Measurements from ENCODE around the gene FLNC. TPM values are rescaled to one million over a fixed set of nuclear protein-coding genes. Genes with fewer than 3 reads are reported as not detected.

Gene FLNC
- polyA plus RNA-seq, 2 of the 4 experiments (the other 2 are of a cell fraction) = 0.43 to 3.4 TPM

- 85% methylated on average over 14 of the region's 17 CpGs for WGBS (ENCODE audit: missing lambda C conversion rate)
- Histone ChIP-seq H3K4me2 (no peak overlapping the region), H3K4me3 (no peak overlapping the region), H3K27ac (no peak overlapping the region), H3K4me1 (no peaks in the 10 kb centered on the region), H3K9me3 (no peaks in the 10 kb centered on the region)
- CTCF ChIA-PET = interaction anchor here (1.0 to 2.9 kb wide), 3 partner anchors 19 to 36 kb away, joined by 3 to 8 read pairs (median 3); partner anchors contain the start of gene ATP6V1F
- DNase-seq (ENCODE audit: low read depth in 1 of 2, low spot score in 1 of 2) (no peak), ATAC-seq (no peak), FAIRE-seq (no peak)
- POLR2A ChIA-PET = no interaction called here
- TF ChIP-seq CHD4 (IDR thresholded peaks at IDR 0.05; ENCODE audit: borderline replicate concordance) (no peak), CBX8 (IDR thresholded peaks at IDR 0.05) (no peak), ZFP36 (IDR thresholded peaks at IDR 0.05; ENCODE audit: borderline replicate concordance, partially characterized antibody) (no peak), KDM5A (IDR thresholded peaks at IDR 0.05) (no peak), HOXB13 (CRISPR knock-in tag; IDR thresholded peaks at IDR 0.05; ENCODE audit: low read depth) (no peak), SMC3 (IDR thresholded peaks at IDR 0.05) (no peak), CBX2 (IDR thresholded peaks at IDR 0.05; ENCODE audit: borderline replicate concordance, low read depth) (no peak), HOXA7 (CRISPR knock-in tag; IDR thresholded peaks at IDR 0.05) (no peak), MAZ (IDR thresholded peaks at IDR 0.05; ENCODE audit: borderline replicate concordance, low read depth, low read length) (no peak), FOSB (CRISPR knock-in tag; IDR thresholded peaks at IDR 0.05) (no peak), NR3C1 (IDR thresholded peaks at IDR 0.05) (no peak), EHMT2 (IDR thresholded peaks at IDR 0.05; ENCODE audit: low read depth) (no peak), TFCP2L1 (CRISPR knock-in tag; IDR thresholded peaks at IDR 0.05) (no peak), BHLHE40 (IDR thresholded peaks at IDR 0.05; ENCODE audit: low read depth, low read length) (no peak), NFE2L2 (conservative IDR thresholded peaks at IDR 0.05; ENCODE audit: low read length) (no peak), RFX5 (IDR thresholded peaks at IDR 0.05) (no peak), EP300 (IDR thresholded peaks at IDR 0.05) (no peak), ZNF302 (CRISPR knock-in tag; IDR thresholded peaks at IDR 0.05) (no peak), ELK1 (IDR thresholded peaks at IDR 0.05; ENCODE audit: low read depth, low read length) (no peak)
Measured at GRCh38 chr7:128843938-128844621, 13.9 kb downstream of the FLNC start.

GRCh38 chr7:128844777-128845311, 14.6 kb downstream of the FLNC start:
- FAIRE-seq = no peak
- 90% methylated on average over 21 of the region's 25 CpGs for WGBS (ENCODE audit: missing lambda C conversion rate)
- no peak overlapping the region for H3K4me2 ChIP-seq
- ChIA-PET CTCF (interaction anchor here (1.3 to 4.0 kb wide), 2 partner anchors 35 kb away, joined by 3 to 11 read pairs; no protein-coding TSS in a partner anchor), POLR2A (no interaction called here)
- no peak for ATAC-seq
- H3K4me3 ChIP-seq = no peak overlapping the region
- H3K27ac ChIP-seq = no peak overlapping the region
- H3K9me3 ChIP-seq = no peaks in the 10 kb centered on the region
- no peak for DNase-seq (ENCODE audit: low read depth in 1 of 2, low spot score in 1 of 2)
- H3K4me1 ChIP-seq = no peaks in the 10 kb centered on the region
- TF ChIP-seq POLR2A (IDR thresholded peaks at IDR 0.05; ENCODE audit: low read length) (no peak), PHF8 (IDR thresholded peaks at IDR 0.05; ENCODE audit: borderline replicate concordance, low read depth) (no peak), ZC3H11A (IDR thresholded peaks at IDR 0.05) (no peak), CBX8 (IDR thresholded peaks at IDR 0.05) (no peak), RARB (CRISPR knock-in tag; IDR thresholded peaks at IDR 0.05) (no peak), TP53 (CRISPR knock-in tag; IDR thresholded peaks at IDR 0.05) (no peak), GATA3 (IDR thresholded peaks at IDR 0.05; ENCODE audit: borderline replicate concordance) (no peak), JUNB (IDR thresholded peaks at IDR 0.05) (no peak), CHD4 (IDR thresholded peaks at IDR 0.05; ENCODE audit: borderline replicate concordance) (no peak)
- TF ChIP-seq, protein P1, sequence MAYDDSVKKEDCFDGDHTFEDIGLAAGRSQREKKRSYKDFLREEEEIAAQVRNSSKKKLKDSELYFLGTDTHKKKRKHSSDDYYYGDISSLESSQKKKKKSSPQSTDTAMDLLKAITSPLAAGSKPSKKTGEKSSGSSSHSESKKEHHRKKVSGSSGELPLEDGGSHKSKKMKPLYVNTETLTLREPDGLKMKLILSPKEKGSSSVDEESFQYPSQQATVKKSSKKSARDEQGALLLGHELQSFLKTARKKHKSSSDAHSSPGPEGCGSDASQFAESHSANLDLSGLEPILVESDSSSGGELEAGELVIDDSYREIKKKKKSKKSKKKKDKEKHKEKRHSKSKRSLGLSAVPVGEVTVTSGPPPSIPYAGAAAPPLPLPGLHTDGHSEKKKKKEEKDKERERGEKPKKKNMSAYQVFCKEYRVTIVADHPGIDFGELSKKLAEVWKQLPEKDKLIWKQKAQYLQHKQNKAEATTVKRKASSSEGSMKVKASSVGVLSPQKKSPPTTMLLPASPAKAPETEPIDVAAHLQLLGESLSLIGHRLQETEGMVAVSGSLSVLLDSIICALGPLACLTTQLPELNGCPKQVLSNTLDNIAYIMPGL (CRISPR knock-in tag; IDR thresholded peaks at IDR 0.05; ENCODE audit: borderline replicate concordance) = no peak
